GM19099 (cell line): ENCODE measurements around the gene ROCK1.

ENCODE experiments used
- POLR2A ChIP-seq: IDR thresholded peaks from 3 replicates; pipeline ENCODE4 v1.6.1; 2011; ENCODE audit warnings: low read depth; ENCODE audit not compliant: insufficient read length; ENCODE audit errors: extremely low read depth

Gene ROCK1

GRCh38 chr18:21112543-21113105 lies 1.0 kb upstream of the ROCK1 start:
- no peak for TF ChIP-seq POLR2A

GRCh38 chr18:21112140-21112473 lies 494 bp upstream of the ROCK1 start:
- TF ChIP-seq POLR2A: no peak

- TF ChIP-seq POLR2A: peak; percentile 48
These were observed 784 bp downstream of the ROCK1 start for GRCh38 chr18:21110713-21111345.

GRCh38 chr18:21109936-21110712 lies 1.5 kb downstream of the ROCK1 start:
- no peak for TF ChIP-seq POLR2A

- no peak for TF ChIP-seq POLR2A
These were observed 5.7 kb downstream of the ROCK1 start for GRCh38 chr18:21105936-21106335.

- no peak for TF ChIP-seq POLR2A
These were observed 10.4 kb downstream of the ROCK1 start for GRCh38 chr18:21101172-21101571.

- no peak for TF ChIP-seq POLR2A
These were observed 10.9 kb downstream of the ROCK1 start for GRCh38 chr18:21100678-21101077.

GRCh38 chr18:21100146-21100545 lies 11.5 kb downstream of the ROCK1 start:
- TF ChIP-seq POLR2A: no peak

GRCh38 chr18:21099442-21099841 lies 12.2 kb downstream of the ROCK1 start:
- TF ChIP-seq POLR2A: no peak

GRCh38 chr18:21096760-21097159 lies 14.9 kb downstream of the ROCK1 start:
- no peak for TF ChIP-seq POLR2A

GRCh38 chr18:21093133-21093532 lies 18.5 kb downstream of the ROCK1 start:
- no peak for TF ChIP-seq POLR2A

GRCh38 chr18:21090680-21091079 lies 20.9 kb downstream of the ROCK1 start:
- no peak for TF ChIP-seq POLR2A

GRCh38 chr18:21085579-21086166 lies 25.9 kb downstream of the ROCK1 start:
- TF ChIP-seq POLR2A: no peak

GRCh38 chr18:21084511-21085078 lies 27.0 kb downstream of the ROCK1 start:
- no peak for TF ChIP-seq POLR2A

- no peak for TF ChIP-seq POLR2A
These were observed 28.6 kb downstream of the ROCK1 start for GRCh38 chr18:21083017-21083416.
